ENCODE results near the gene ZNF620.

The ZNF620 gene

DNA sequence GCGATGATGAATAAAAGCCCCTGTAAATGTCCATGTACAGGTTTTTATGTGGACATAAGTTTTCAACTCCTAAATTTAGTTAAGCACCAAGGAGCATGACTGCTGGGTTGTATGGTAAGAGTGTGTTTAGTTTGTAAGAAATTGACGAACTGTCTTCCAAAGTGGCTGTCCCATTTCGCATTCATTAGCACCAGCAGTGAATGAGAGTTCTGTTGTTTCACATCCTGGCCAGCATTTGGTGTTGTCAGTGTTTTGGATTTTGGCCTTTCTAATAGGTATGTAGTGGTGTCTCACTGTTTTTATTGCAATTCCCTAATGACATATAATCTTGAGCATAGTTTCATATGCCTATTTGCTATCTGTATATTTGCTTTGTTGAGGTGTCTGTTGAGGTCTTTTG is 22.6 kb downstream of the ZNF620 start:
- no peak overlapping the region for H3K27ac ChIP-seq (ENCODE audit: low read depth, low read length)
- H3K4me2 ChIP-seq (ENCODE audit: low read length) = no peak overlapping the region
- H3K4me3 ChIP-seq (ENCODE audit: low read length) = no peak overlapping the region
- H3K36me3 ChIP-seq (ENCODE audit: control insufficient read depth, low read length) = peaks cover 41% of the 10 kb centered on the region
- no peaks in the 10 kb centered on the region for H3F3A ChIP-seq (ENCODE audit: control insufficient read depth, insufficient read depth)
- no peaks in the 10 kb centered on the region for H3K9me3 ChIP-seq (ENCODE audit: control insufficient read depth, insufficient read depth, low read length)
- no peaks in the 10 kb centered on the region for H3K27me3 ChIP-seq (ENCODE audit: control insufficient read depth, low read length)
- no peaks in the 10 kb centered on the region for H4K20me1 ChIP-seq (ENCODE audit: control insufficient read depth, insufficient read depth, low read depth, low read length)
- TF ChIP-seq, protein P1, sequence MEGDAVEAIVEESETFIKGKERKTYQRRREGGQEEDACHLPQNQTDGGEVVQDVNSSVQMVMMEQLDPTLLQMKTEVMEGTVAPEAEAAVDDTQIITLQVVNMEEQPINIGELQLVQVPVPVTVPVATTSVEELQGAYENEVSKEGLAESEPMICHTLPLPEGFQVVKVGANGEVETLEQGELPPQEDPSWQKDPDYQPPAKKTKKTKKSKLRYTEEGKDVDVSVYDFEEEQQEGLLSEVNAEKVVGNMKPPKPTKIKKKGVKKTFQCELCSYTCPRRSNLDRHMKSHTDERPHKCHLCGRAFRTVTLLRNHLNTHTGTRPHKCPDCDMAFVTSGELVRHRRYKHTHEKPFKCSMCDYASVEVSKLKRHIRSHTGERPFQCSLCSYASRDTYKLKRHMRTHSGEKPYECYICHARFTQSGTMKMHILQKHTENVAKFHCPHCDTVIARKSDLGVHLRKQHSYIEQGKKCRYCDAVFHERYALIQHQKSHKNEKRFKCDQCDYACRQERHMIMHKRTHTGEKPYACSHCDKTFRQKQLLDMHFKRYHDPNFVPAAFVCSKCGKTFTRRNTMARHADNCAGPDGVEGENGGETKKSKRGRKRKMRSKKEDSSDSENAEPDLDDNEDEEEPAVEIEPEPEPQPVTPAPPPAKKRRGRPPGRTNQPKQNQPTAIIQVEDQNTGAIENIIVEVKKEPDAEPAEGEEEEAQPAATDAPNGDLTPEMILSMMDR (IDR thresholded peaks at IDR 0.05; ENCODE audit: low read depth, low read length, poor library complexity, severe bottlenecking) = no peak
- TF ChIP-seq EZH2phosphoT487 (IDR thresholded peaks at IDR 0.05; ENCODE audit: borderline replicate concordance, low read length) = no peak
- H3K4me1 ChIP-seq (ENCODE audit: control insufficient read depth, low read length) = peaks cover 20% of the 10 kb centered on the region
- no peaks in the 10 kb centered on the region for H3K9me2 ChIP-seq (replicated peaks; ENCODE audit: control insufficient read depth, low read length)
- H3K79me2 ChIP-seq (ENCODE audit: control insufficient read depth, low read length) = peaks cover 14% of the 10 kb centered on the region

DNA sequence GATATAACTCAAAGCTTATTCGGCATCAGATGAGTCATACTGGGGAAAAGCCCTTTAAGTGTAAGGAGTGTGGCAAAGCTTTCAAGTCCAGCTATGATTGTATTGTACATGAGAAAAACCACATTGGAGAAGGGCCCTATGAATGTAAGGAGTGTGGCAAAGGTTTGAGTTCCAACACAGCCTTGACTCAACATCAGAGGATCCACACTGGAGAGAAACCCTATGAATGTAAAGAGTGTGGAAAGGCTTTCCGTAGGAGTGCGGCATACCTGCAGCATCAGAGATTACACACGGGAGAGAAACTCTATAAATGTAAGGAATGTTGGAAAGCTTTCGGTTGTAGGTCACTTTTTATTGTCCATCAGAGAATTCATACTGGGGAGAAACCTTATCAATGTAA is 26.4 kb downstream of the ZNF620 start:
- H3K27ac ChIP-seq (ENCODE audit: low read depth, low read length) = no peak overlapping the region
- no peaks in the 10 kb centered on the region for H3K9me3 ChIP-seq (ENCODE audit: control insufficient read depth, insufficient read depth, low read length)
- peaks cover 40% of the 10 kb centered on the region for H3K36me3 ChIP-seq (ENCODE audit: control insufficient read depth, low read length)
- H3K4me2 ChIP-seq (ENCODE audit: low read length) = no peak overlapping the region
- H3K27me3 ChIP-seq (ENCODE audit: control insufficient read depth, low read length) = no peaks in the 10 kb centered on the region
- H3F3A ChIP-seq (ENCODE audit: control insufficient read depth, insufficient read depth) = no peaks in the 10 kb centered on the region
- H3K4me3 ChIP-seq (ENCODE audit: low read length) = no peak overlapping the region
- H3K9me2 ChIP-seq (replicated peaks; ENCODE audit: control insufficient read depth, low read length) = no peaks in the 10 kb centered on the region
- no peaks in the 10 kb centered on the region for H3K79me2 ChIP-seq (ENCODE audit: control insufficient read depth, low read length)
- H3K4me1 ChIP-seq (ENCODE audit: control insufficient read depth, low read length) = no peaks in the 10 kb centered on the region
- TF ChIP-seq, protein P1 (IDR thresholded peaks at IDR 0.05; ENCODE audit: low read depth, low read length, poor library complexity, severe bottlenecking) = no peak
- no peak for TF ChIP-seq EZH2phosphoT487 (IDR thresholded peaks at IDR 0.05; ENCODE audit: borderline replicate concordance, low read length)
- H4K20me1 ChIP-seq (ENCODE audit: control insufficient read depth, insufficient read depth, low read depth, low read length) = no peaks in the 10 kb centered on the region

GRCh38 chr3:40534283-40534682 is 28.4 kb downstream of the ZNF620 start:
- Histone ChIP-seq H3K4me2 (ENCODE audit: low read length) (no peak overlapping the region), H3K79me2 (ENCODE audit: control insufficient read depth, low read length) (no peaks in the 10 kb centered on the region), H3F3A (ENCODE audit: control insufficient read depth, insufficient read depth) (no peaks in the 10 kb centered on the region), H3K4me1 (ENCODE audit: control insufficient read depth, low read length) (no peaks in the 10 kb centered on the region), H3K27me3 (ENCODE audit: control insufficient read depth, low read length) (no peaks in the 10 kb centered on the region), H4K20me1 (ENCODE audit: control insufficient read depth, insufficient read depth, low read depth, low read length) (no peaks in the 10 kb centered on the region), H3K4me3 (ENCODE audit: low read length) (no peak overlapping the region), H3K27ac (ENCODE audit: low read depth, low read length) (no peak overlapping the region), H3K9me3 (ENCODE audit: control insufficient read depth, insufficient read depth, low read length) (no peaks in the 10 kb centered on the region), H3K36me3 (ENCODE audit: control insufficient read depth, low read length) (peaks cover 37% of the 10 kb centered on the region), H3K9me2 (replicated peaks; ENCODE audit: control insufficient read depth, low read length) (no peaks in the 10 kb centered on the region)
- TF ChIP-seq EZH2phosphoT487 (IDR thresholded peaks at IDR 0.05; ENCODE audit: borderline replicate concordance, low read length) = no peak
- TF ChIP-seq, protein P1 (IDR thresholded peaks at IDR 0.05; ENCODE audit: low read depth, low read length, poor library complexity, severe bottlenecking) = no peak

- Histone ChIP-seq H3K36me3 (ENCODE audit: control insufficient read depth, low read length) (no peaks in the 10 kb centered on the region), H3K4me1 (ENCODE audit: control insufficient read depth, low read length) (no peaks in the 10 kb centered on the region), H3K27ac (ENCODE audit: low read depth, low read length) (no peak overlapping the region), H3K27me3 (ENCODE audit: control insufficient read depth, low read length) (no peaks in the 10 kb centered on the region), H3K9me2 (replicated peaks; ENCODE audit: control insufficient read depth, low read length) (no peaks in the 10 kb centered on the region), H3K4me2 (ENCODE audit: low read length) (no peak overlapping the region), H3F3A (ENCODE audit: control insufficient read depth, insufficient read depth) (no peaks in the 10 kb centered on the region), H3K4me3 (ENCODE audit: low read length) (no peak overlapping the region), H4K20me1 (ENCODE audit: control insufficient read depth, insufficient read depth, low read depth, low read length) (no peaks in the 10 kb centered on the region), H3K79me2 (ENCODE audit: control insufficient read depth, low read length) (no peaks in the 10 kb centered on the region), H3K9me3 (ENCODE audit: control insufficient read depth, insufficient read depth, low read length) (peaks cover 6% of the 10 kb centered on the region; the same call in 1 of the 2 replicates)
- TF ChIP-seq, protein P1 (IDR thresholded peaks at IDR 0.05; ENCODE audit: low read depth, low read length, poor library complexity, severe bottlenecking) = no peak
- TF ChIP-seq EZH2phosphoT487 (IDR thresholded peaks at IDR 0.05; ENCODE audit: borderline replicate concordance, low read length) = no peak
Measured at GRCh38 chr3:40546816-40547215, 41.0 kb downstream of the ZNF620 start.

Measured in DOHH2 (cell line).